Measurements from ENCODE around the gene CBX5.
"Not testable (repeated sequence)": the region's sequence is repeated elsewhere in the genome, so short reads cannot be mapped to it uniquely, and the experiment has no call there.

The CBX5 gene

GRCh38 chr12:54279632-54280467 lies at the start of gene CBX5:
Gene CBX5 (minus strand): TSS chr12:54280122. CDS start chr12:54257650, 22,472 bp downstream.
- peak within 1 kb of the TSS; percentile 94 for H3K4me3 ChIP-seq (ENCODE audit: low read depth, low read length)
- DNase-seq (ENCODE audit: low read depth): peak; percentile 99
- TF ChIP-seq, protein P1, sequence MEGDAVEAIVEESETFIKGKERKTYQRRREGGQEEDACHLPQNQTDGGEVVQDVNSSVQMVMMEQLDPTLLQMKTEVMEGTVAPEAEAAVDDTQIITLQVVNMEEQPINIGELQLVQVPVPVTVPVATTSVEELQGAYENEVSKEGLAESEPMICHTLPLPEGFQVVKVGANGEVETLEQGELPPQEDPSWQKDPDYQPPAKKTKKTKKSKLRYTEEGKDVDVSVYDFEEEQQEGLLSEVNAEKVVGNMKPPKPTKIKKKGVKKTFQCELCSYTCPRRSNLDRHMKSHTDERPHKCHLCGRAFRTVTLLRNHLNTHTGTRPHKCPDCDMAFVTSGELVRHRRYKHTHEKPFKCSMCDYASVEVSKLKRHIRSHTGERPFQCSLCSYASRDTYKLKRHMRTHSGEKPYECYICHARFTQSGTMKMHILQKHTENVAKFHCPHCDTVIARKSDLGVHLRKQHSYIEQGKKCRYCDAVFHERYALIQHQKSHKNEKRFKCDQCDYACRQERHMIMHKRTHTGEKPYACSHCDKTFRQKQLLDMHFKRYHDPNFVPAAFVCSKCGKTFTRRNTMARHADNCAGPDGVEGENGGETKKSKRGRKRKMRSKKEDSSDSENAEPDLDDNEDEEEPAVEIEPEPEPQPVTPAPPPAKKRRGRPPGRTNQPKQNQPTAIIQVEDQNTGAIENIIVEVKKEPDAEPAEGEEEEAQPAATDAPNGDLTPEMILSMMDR (IDR thresholded peaks at IDR 0.05; ENCODE audit: insufficient read depth, low read depth, low read length, missing control alignments): no peak

DNA sequence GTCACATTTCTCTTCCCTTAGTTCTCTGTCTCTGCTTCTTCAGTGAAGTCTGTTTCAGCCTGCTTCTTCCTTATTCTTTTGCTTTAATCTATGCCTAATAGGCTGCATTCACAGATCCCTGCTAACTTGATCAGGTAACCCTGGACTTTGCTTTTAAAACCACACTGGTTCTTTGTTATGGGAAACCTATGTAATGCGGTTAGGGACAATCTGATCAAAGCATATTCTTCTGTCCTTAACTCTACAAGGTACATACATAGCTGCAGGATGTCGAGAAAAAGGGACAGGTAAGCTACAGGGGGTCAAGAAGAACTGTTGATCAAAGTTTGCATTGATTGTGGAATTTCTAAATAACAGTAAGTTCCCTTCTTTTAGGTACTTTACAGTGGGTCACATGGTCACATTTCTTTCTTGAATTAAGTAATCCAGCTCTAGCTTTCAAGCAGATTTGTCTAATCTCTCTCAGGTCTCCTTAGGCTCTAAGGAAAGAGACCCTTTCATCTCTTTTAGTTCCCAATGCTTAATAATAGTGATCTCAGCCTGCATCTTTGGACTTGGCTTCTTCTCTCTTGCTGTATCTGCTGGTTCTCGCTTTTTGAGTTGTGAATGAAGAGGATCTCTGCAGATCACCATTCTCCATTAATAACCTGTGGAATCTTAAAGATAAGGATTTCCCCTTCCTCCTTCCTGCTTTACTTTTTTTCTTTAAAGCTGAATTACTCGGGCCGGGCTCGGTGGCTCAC lies 48.8 kb upstream of the CBX5 start:
- TF ChIP-seq, protein P1 (IDR thresholded peaks at IDR 0.05; ENCODE audit: insufficient read depth, low read depth, low read length, missing control alignments): no peak
- no peak for DNase-seq (ENCODE audit: low read depth)
- H3K4me3 ChIP-seq (ENCODE audit: low read depth, low read length): no peak overlapping the region

DNA sequence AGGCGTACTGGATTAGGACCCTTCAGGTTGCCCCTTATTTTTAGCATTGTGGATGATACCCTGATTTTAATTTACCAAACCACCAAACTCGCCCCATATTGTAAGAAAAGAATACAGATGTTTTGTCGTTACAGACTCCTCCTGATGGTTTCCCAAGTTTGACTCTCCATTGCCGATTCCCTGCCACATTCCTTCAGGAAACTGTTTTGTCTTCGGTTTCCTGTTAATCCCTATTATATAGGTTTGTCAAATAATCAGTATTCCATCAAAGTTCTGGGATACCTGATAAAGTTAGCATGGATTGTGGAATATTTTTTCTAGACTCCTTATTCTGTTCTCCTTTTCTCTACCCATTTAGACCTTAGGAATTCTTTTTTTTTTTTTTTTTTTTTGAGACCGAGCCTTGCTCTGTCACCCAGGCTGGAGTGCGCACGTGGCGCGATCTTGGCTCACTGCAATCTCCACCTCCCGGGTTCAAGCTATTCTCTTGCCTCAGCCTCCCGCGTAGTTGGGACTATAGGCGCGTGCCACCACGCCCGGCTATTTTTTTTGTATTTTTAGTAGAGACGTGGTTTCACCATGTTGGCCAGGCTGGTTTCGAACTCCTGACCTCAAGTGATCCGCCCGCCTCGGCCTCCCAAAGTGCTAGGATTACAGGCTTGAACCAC lies 45.7 kb upstream of the CBX5 start:
- peak overlapping the region; percentile 81 for H3K4me3 ChIP-seq (ENCODE audit: low read depth, low read length)
- DNase-seq (ENCODE audit: low read depth): not testable (repeated sequence)

GRCh38 chr12:54324617-54325441 lies 44.9 kb upstream of the CBX5 start, which contains the start of gene COPZ1:
Gene COPZ1 (plus strand): TSS chr12:54325131. CDS start chr12:54325164, 33 bp downstream.
- TF ChIP-seq, protein P1 (IDR thresholded peaks at IDR 0.05; ENCODE audit: insufficient read depth, low read depth, low read length, missing control alignments): peak; percentile 74
- peak; percentile 98 for DNase-seq (ENCODE audit: low read depth)
- peak within 1 kb of the TSS; percentile 81 for H3K4me3 ChIP-seq (ENCODE audit: low read depth, low read length)

GRCh38 chr12:54321363-54321762 lies 41.4 kb upstream of the CBX5 start:
- H3K4me3 ChIP-seq (ENCODE audit: low read depth, low read length): no peak overlapping the region
- DNase-seq (ENCODE audit: low read depth): no peak
- TF ChIP-seq, protein P1 (IDR thresholded peaks at IDR 0.05; ENCODE audit: insufficient read depth, low read depth, low read length, missing control alignments): no peak

- DNase-seq (ENCODE audit: low read depth): not testable (repeated sequence)
Measured at GRCh38 chr12:54312309-54312708, 32.4 kb upstream of the CBX5 start.

GRCh38 chr12:54311051-54311450 lies 31.1 kb upstream of the CBX5 start:
- TF ChIP-seq, protein P1 (IDR thresholded peaks at IDR 0.05; ENCODE audit: insufficient read depth, low read depth, low read length, missing control alignments): no peak
- no peak overlapping the region for H3K4me3 ChIP-seq (ENCODE audit: low read depth, low read length)
- DNase-seq (ENCODE audit: low read depth): no peak

More at GRCh38 chr12:54312309-54312708, 32.4 kb upstream of the CBX5 start:
- not testable (repeated sequence) for H3K4me3 ChIP-seq (ENCODE audit: low read depth, low read length)
